Measurements from ENCODE around the gene SRGAP1.

SRGAP1 gene

DNA sequence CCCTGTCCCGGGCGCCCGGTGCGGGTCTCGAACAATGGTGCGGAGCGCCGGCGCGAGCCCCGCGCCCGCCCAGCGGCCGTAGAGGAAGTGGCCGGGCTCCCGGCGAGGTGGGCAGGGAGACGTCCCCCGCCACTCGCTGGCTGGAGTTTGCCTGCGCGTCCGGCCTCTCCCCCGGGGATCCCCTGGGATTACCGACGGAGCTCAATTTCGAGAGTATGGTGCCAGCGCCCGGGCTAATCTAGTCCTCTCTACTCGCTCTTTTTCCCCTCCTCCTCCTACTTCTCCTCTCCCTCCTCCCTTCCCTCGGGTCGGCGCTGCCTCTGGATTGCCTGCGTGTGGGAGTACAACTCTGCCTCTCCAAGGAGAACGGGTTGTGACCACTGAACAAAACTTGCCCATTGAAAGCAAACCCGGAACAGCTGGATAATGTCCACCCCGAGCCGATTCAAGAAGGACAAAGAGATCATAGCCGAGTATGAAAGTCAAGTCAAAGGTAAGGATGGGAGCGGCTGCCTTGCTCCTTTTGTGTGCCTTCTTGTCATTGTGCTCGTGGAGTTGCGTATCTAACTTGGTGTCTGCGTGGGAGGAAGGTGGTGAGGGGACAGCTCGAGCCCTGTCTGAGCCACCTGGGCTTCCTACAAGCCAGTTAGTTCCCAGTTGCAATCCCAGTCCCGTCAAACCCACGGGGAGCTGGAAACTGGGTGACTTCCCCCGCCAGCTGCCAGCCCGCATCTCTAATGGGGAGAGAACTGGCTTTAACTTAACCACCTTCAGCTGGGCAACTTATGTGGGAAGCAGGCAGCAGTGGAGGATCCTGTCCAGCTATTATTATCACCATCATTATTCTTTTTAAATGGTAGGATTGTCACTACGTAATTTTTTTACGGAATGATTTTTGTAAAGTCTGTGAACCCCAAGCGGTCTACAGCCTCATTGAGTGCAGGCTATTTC lies at the start of gene SRGAP1:
Gene SRGAP1, plus strand, starts transcription at position 310 of the 951 bp plus-strand sequence. Its CDS starts 117 bp downstream, at position 427.
- no peak for DNase-seq

DNA sequence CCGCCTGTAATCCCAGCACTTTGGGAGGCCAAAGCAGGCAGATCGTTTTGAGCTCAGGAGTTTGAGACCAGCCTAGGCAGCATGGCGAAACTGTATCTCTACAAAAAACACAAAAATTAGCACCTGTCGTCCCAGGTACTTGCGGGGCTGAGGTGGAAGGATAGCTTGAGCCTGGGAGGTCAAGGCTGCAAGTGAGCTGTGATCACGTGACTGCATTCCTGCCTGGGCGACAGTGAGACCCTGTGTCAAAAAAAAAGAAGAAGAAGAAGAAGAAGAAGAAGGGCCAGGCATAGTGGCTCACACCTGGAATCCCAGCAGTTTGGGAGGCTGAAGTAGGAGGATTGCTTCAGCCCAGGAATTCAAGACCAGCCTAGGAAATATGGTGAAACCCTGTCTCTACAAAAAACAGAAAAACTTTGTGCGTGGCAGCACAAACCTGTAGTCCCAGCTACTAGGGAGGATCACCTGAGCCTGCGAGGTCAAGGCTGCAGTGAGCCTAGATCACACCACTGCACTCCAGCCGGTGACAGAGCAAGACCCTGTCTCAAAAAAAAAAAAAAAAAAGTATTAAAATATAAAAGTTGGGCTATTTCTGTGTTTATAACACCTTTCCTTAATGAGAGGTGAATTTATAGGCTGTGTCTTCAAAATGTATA lies 49.3 kb upstream of the SRGAP1 start:
- DNase-seq: no peak

- DNase-seq: no peak
Observed at GRCh38 chr12:63795944-63796343, 48.6 kb upstream of the SRGAP1 start.

DNA sequence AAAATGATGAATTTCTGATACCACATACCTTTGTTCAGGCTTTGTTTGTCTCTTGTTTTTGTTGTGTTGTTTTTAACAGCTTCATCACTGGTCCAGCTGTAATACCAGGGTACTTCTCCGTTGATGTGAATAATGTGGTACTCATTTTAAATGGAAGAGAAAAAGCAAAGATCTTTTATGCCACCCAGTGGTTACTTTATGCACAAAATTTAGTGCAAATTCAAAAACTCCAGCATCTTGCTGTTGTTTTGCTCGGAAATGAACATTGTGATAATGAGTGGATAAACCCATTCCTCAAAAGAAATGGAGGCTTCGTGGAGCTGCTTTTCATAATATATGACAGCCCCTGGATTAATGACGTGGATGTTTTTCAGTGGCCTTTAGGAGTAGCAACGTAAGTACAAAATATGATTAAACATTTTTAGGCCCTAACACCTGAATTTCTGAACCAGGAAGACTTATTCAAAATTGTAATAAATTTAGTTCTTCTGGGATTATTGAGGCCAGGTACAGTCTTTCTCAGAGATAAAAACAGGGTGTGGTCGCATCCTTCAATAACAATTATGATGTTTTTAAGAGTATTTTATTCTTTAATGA lies 42.4 kb upstream of the SRGAP1 start:
- DNase-seq: no peak

- no peak for DNase-seq
Observed at GRCh38 chr12:63804746-63805145, 39.8 kb upstream of the SRGAP1 start.

DNA sequence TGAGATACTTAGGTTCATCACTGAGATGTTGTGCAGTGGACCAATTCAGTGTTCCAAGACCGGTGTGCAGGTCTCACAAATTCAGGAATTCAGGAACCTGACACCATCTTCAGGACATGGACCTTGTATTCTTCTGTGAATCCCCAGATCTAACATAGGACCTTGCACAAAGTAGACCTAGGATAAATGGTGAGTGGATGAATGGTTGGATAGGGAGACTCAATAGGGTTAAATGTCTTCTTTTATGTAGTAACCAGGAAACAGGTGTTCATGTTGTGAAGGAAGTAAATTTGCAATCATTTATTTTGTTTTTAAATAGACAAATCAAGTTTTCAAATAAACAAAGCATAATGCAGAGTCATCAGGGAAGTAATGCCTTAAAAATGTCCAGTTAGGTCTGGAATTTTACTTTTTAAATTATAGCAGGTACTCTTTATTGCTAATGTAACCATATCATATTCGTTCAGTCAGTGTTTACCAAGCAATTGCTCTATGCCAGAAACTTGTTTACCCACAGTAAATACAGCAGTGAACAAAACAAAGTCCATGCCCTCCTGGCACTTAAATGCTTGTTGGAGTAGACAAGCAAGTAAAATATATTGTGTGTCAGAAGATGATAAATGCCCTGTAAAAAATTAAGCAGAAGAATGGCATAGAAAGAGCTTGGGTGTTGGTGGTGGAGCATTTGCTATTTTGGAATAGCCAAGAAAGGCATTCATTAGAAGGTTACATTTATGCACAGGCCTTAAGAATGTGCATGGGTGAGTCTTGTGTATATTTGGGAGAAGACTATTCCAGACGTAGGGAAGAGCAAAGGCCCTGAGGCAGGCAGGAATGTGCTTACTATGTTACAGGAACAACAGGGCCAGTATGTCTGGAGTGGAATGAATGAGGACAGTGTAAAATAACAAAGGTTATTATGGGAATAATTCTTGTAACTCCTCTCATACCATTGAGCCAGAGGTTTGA lies 38.5 kb upstream of the SRGAP1 start:
- no peak for DNase-seq

GRCh38 chr12:63808631-63809030 lies 35.9 kb upstream of the SRGAP1 start:
- no peak for DNase-seq

DNA sequence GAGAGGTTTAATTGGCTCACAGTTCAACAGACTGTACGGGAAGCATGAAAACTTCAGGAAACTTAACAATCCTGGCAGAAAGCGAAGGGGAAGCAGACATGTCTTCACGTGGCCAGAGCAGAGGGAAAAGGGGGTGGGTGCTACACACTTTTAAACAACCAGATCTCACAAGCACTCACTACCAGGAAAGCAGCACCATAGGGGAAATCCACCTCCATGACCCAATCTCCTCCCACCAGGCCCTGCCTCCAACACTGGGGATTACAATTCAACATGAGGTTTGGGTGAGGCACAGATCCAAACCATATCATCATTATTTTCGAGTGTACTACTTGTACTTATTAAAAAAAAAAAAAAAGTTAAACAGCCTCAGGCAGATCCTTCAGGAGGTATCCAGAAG lies 34.9 kb upstream of the SRGAP1 start:
- DNase-seq: no peak

- no peak for DNase-seq
Observed at GRCh38 chr12:63811334-63811733, 33.2 kb upstream of the SRGAP1 start.

- DNase-seq: no peak
Observed at GRCh38 chr12:63811755-63812154, 32.7 kb upstream of the SRGAP1 start.

GRCh38 chr12:63814146-63814772 lies 30.2 kb upstream of the SRGAP1 start:
- DNase-seq: no peak

DNA sequence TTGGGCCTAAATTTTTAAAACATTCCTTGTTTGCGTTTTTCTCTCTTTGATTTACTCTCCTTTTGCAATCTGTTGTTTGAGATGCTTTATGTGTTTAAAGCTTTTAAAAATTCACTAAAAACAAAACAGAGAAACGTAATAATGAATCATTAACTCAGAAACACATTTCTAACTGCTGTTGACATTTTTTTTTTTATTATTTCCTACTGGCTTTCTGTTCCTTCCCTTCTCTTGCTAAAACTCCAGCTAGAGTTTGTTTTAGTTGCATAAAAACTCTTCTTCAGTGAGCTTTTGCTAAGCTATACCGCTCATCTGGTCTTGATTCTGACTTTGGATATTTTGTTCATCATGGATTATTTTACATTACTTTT lies 29.0 kb upstream of the SRGAP1 start:
- DNase-seq: no peak

DNA sequence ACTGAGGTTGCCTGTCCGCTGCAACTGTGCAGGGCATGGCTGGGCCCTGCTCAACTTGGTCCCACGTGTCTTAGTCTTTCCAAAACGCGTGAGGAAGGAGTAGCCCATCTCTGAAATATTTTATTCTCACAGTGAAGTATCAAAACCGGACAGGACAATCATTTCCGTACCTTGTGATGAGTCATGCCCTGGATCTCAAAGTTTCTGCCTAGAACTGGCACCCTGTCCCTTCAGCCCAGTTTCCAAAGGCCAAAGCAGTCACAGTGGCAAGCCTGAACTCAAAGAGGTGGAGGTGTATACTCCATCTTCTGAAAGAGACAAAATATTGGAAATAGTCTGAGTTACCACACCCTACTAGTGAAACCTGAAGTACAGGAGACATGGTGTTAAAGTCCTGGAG lies 28.5 kb upstream of the SRGAP1 start:
- no peak for DNase-seq

- no peak for DNase-seq
Observed at GRCh38 chr12:63820427-63820826, 24.1 kb upstream of the SRGAP1 start.

DNA sequence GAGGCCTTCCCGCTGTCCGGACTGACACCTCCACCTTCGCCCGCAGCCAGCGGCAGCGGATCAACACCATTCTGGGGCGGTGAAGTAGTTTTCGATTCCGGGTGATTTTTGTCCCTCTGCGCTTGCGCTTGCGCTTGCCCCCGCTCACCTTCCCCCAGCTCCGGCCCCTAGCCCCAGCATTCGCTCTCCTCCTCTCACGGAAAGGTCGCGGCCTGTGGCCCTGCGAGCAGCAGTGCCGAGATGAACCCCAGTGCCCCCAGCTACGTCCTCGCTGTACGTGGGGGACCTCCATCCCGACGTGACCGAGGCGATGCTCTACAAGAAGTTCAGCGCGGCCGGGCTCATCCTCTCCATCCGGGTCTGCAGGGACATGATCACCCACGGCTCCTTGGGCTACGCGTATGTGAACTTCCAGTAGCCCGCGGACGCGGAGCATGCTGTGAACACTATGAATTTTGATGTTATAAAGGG lies 22.7 kb upstream of the SRGAP1 start:
- no peak for DNase-seq

DNA sequence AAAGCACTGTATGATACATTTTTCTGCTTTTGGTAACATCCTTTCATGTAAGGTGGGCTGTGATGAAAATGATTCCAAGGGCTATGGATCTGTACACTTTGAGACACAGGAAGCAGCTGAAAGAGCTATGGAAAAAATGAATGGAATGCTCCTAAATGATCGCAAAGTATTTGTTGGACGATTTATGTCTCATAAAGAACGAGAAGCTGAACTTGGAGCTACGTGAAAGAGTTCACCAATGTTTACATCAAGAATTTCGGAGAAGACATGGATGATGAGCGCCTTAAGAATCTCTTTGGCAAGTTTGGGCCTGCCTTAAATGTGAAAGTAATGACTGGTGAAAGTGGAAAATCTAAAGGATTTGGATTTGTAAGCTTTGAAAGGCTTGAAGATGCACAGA lies 22.1 kb upstream of the SRGAP1 start:
- no peak for DNase-seq

GRCh38 chr12:63823040-63823439 lies 21.5 kb upstream of the SRGAP1 start:
- no peak for DNase-seq

DNA sequence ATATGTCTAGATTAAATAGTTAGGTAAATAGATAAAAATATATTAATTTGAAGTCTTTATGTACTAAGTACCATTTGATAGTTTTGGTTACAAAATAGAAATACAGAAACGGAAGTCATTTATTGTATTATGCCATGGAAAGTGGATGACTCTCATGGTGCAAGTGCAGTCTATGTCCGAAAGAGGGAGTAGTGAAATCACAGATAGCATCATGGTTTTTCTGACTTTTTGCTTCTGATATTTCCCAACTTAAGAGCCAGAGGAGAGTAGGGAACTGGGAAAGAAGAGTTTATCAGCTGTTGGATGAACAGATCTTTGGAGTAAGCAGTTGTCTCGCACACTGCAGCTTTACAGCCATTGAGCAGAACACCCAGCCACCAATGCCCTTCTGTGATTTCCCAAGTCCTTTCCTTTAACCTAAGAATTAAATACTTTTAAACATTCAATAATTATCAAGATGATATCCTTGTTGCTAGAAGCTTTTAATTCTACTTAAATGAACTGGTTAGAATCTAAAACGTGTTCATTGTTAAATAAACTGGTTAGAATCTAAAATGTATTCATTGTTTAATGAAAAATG lies 18.4 kb upstream of the SRGAP1 start:
- no peak for DNase-seq

GRCh38 chr12:63828867-63829266 lies 15.6 kb upstream of the SRGAP1 start:
- DNase-seq: no peak

DNA sequence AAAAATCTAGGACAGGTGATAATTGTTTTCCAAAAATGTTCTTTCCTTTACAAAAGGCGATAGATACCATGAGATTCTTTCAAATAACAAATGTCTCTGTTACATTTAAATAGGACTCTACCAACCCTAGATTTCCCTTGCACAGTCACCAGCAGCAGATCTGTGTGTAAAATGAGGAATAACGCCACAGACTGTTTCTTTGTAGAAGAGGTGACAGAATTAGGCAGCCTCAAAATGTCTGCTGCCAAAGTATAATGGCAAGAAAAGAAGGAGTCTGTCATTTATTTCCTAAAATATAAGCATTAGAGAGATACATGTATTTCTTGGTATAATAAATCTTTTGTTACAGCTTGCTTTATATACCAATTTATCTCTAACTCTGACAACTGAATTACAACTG lies 8.5 kb upstream of the SRGAP1 start:
- DNase-seq: no peak

DNA sequence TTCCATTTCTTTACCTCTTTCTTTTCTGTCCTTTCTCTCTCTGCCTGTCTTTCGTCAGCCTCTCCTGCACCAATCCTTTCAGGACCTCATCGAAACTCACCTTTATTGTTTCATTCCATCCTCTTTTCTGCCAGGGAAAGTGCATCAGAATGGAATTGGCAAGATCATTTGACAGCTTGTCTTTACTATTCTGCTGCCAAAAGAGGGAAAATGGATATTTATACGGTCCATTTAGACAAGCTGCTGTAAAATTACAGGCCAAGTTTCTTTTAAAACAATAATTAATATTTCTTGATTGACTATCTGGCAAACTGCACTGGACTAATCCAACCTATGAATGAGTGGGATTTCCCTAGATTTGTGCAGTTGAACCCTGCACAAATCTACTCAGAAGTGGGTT lies 7.6 kb upstream of the SRGAP1 start:
- DNase-seq: no peak

DNA sequence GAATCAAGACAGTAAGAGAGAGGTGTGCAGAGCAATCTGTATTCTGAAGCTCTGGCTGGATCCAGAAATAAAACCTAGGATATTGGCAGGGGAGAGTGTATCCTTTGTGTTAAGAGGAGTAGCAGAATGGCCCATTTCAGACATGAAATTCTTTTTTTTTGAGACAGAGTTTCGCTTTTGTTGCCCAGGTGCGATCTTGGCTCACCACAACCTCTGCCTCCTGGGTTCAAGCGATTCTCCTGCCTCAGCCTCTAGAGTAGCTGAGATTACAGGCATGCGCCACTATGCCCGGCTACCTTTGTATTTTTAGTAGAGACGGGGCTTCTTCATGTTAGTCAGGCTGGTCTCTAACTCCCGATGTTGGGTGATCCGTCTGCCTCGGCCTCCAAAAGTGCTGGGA lies 6.1 kb upstream of the SRGAP1 start:
- DNase-seq: no peak
